GM21390 (cell line): ENCODE measurements around the gene RNF152.

Source experiments
- ATAC-seq: cut with Tn5 transposase; IDR thresholded peaks from one replicate; pipeline ENCODE4 v1.9.1; 2021; ENCODE audit not compliant: unreplicated experiment

The RNF152 gene

DNA sequence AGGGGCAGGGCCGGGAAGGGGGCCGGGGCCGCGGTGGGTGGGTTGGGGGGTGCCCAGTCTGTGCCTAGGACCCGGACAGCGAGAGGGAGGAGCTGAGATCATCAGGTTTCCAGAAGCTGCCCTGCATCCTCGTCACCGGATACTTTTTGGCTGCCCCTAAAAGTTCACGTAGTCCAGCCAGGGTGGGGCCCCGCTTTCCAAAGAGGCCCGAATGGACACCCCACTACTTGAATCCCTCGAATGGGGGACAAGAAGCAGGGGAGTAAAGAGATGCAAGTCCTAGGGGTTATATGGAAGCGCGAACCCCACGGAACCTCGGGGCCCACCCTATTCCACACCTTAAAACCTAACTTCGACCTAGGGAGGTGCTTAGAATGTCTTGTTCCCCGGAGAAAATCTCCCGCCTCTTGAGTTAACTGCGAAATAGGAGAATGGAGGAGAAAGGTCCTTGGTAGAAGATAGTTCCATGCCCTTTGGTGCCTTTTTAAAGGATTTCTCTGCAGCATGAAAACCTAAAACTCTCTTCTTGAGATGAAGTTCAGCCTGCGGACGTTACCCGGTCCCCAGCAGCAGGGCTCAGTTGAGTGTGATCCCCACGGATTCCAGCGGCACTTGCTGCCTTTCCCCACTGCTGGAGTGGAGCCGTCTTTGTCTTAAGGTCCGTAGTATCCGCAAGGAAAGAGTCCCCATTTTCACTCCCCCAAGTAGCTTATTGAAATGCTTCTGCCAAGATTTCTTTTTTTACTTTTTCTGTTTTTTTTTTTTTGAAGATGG lies 2.1 kb upstream of the RNF152 start:
- no peak for ATAC-seq

DNA sequence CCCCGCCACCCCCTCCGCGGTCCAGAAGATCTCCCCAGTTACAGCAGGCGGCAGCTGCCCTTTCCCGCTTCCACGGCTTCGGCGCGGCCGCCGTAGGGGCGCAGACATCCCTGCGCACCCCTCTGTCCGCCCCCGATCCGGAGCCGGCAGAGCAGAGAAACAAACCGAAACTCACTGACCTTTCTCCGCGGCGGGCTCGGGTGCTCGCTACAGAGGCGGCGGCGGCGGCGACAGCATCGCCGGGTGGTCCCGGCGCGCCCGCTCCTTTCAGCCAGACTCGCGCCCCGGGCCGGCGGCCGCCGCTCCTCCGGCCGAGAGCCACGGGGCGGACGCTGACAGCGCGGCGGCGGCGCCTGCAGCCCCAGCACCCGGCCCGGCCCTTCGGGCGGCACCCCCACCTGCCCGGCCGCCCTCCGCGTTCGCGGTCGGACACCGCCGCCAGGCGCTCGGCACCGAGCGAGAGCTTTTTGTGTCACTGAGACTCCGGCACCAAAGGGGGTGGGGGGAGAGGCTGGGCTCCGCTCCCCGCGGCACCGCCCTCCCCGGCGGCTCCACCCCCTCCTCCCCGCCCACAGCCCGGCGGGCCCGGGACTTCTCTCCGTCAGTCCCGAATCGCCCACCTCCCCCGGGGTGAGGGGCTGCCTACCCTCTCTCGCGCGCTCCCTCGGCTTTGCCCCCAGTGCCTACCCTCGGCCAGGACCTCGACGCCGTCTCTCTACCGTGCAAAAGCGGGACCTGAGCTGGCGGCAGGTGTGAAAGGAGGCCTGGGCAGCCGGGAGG lies 1.4 kb upstream of the RNF152 start:
- ATAC-seq = peak; percentile 75

DNA sequence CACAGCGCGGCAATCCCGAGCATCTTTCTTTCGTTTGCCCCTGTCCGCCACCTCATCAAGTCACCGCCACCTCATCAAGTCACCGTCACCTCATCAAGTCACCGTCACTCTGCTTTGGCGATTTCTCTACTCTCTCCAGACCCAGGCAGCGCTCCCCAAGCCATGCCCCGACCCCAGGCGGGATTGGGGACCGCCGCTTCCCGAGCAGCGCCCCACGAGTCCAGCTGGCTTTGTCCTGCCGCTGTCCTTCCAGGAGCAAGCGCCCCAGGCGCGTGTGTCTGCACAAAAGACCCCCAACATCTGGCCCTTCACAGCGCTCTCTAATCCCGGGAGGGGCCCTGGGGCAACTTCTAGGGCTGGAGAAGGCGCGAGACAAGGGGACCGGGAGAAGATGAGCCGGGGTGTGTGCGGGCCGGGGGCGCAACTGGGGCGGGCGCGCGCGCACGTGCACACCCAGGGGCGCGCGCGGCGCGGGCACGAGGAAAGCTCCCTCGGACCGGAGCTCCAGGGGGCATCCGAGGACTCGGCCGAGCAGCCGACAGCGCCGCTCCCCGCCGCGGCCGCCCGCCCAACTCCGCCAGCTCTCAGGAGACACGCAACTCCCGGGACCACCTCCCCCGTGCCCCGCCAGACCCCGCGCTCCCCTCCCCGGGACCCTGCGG lies 633 bp upstream of the RNF152 start:
- peak; percentile 24 for ATAC-seq

DNA sequence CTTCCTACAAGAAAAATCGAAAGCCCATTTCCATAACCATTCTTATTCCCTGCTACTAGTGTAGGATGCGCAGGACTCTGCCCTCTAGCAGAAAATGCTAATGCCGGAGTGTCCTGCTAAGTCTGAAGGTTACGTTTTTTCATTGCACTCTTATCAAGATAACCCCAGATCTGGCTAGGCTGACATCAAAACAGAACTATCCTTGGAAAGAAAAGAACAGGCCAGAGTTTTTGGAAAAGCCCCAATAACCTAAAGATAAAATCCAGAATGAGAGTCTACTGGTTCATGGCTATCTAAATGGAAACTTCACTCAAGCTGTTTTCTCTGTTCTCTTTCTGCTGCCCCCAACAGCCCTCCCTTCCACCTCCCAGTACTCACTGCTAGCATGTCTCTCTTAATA lies 913 bp downstream of the RNF152 start:
- ATAC-seq = no peak

DNA sequence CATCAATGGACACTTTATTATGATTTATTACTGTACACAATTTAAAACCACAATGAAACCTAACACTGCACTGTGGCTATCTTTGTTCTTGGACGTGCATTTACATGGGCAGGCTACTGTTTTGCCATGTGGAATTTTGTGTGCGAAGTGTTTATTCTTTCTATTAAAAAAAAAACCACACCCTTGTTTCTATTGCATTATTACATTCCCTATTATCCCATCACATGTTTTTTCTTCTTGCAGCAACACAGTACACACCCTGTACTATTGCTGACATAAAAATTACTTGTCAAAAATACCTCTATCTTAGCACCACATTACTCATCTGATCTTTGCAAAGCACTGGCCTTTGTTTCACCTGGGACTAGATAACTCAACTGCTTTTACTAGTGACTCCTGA lies 1.5 kb downstream of the RNF152 start:
- ATAC-seq = no peak

DNA sequence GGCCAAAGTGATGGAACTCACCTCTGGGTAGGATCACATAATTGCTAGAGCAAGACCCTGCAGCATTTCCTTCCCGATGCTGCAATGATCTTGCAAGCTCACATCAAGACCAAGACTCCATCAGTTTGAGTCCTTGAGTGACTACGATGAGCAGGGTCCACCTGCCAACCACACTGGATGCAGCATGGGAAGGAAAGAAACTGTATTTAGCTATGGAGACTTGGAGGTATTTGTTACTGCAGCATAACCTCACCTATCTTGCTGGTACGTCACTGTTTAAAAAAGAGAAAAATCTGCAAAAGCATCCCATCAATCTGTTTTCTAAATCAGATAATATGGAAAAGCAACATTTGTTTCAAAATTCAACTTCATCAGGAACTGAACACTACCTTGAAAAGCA lies 2.5 kb downstream of the RNF152 start:
- no peak for ATAC-seq

DNA sequence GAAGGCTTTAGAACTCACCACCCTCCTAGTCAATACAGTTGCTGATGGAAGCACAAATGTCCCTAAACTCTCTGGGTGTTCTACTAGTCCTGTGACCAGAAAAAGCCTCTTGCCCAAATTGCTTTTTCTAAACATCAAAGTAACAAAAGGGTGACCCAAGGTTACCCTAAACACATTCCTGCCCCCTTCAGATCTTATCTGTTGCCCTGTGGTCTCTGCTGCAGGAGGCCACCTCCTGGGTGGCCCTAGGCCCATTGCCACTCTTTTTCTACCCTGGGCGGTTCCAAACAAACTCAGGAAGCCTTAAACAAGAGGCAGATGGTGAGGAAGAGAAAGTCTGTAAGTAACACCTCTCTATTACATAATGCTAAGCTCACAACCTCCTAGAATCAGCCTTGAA lies 3.3 kb downstream of the RNF152 start:
- ATAC-seq = no peak

DNA sequence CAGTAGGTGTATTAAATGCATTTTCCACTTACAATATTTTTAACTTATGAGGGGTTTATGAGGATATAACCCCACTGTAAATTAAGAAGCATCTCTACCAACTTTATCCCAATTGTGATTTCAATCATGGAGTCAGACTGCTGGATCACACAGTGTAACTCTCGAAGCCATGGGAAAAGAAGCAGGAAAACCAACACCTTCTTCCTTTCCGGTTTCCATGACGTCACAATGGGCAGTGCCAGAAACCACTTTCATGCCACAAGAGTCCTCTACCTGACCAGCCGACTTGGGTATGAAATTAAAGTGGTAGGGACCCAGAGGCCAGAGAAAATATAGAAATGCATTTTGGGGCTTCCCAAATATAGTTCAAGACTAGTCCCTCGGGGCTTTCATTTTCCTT lies 4.2 kb downstream of the RNF152 start:
- ATAC-seq = no peak

DNA sequence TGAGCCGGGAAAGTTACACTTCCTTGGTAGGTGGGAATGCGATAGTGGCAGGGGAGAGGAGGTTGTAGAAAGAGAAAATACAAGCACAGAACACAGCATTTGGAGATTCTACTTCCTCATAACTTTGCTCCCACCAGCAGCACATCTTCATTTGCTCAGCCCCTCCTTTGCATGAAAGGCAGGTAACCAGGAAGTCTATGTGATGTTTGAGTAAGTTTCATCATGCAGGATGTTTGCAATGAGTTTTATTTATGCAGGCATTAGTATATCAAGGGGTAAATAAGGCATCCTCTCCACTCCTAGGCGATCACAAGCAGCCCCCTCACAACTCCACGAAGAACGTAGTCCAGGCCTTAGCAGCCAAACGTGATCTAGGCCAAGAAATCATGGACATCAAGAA lies 5.0 kb downstream of the RNF152 start:
- no peak for ATAC-seq

DNA sequence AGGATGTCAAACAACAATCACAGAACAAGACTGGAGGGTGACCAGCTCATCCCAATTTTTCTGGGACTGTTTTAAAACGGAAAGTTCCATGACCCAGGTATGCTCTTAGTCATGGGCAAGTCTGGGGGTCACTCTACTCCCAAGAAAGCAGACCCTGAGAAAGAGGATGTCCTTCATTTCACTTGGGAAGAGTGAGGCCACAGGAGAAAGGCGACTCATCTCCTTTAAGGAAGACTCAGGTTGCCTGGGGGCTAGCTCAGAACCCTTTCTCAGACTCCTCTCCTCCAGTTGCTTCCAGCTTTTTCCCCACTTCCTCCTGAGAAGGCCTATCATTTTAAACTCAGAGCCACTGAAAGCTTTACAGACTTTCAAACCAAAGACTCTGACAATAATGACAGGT lies 9.3 kb downstream of the RNF152 start:
- ATAC-seq = no peak

DNA sequence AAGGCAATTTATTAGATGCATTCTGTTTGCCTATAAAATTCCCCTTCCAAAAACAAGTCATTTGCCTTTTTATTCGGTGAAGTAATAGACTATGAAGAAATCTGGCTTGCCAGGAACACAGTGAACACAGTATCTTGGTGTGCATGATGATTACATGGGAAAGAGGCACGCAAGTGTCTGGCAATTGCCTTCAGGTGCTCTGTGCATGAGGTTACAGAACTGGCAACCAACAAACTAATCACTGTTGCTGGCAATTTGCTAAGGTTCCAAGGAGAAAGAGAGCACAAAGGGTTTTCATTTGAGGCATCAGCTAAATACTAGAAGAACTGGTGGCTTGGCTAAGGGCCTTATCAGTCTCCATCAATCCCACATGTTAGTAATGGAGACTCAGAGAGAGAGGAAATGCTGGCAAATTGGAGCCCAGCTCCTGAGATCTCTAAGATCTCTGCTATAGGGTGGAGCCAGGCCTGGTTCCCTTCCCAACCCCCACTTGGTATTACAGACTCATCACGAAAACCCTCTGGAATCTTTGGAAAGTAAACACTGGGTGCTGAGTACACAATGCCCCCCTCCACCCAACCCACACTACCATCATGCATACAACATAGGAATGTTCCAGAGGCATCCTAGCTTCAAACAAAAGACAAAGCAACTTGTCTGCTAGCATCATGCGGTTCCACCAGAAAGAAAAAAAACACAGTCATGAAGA lies 10.4 kb downstream of the RNF152 start:
- no peak for ATAC-seq

DNA sequence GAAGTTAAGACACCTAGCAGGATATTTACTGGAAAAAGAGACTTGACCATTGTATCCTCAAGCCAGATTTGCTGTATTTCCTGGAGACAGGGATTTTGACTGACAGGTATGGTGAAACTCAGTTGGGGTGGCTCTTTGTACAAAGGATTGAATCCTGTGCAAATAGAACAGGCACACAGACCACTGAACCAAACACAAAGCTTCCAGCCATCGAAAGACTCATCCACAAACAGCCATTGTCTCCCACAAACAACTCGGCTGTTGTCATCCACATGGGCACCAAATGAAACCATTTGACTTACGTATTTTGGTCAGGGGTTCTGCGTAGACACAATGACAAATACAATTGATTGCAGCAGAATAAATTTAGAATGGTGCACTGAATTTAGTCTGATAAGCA lies 15.9 kb downstream of the RNF152 start:
- ATAC-seq = no peak

DNA sequence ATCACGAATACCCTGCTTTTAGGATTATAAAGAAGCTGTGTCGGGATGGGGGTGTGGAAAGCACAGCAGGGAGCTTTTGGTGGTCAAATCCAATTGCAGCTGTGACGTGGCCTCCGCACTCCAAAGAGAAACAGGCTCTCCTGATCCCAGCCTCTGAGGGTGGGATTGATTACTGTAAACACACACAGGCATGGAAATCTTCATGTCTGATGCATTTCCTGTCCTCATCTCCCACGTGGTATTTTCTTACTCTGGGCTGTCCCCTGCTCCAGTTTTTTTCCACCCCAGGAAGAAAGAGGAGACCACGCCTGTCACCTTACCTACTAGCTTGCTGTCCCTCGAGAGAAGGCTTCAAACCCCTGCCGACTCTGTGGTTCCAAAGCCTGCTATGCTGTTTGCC lies 22.7 kb downstream of the RNF152 start:
- ATAC-seq = no peak

DNA sequence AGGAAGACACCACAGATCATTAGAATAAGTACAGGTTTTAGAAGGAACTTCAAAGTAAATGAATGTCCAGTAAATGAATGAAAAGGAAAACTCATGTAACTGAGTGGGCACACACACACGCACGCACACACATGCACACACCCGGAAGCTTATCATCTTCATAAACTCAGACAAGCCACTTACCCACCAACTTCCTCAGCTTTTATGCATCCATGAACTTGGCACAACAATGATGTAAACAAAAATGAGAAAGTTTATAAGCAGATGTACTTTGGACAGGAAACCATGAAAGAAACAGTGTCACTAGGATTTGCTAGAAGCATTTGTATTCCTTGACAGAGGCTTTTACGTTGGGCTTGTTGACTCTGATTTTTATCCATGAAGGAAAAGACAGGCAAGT lies 23.2 kb downstream of the RNF152 start:
- no peak for ATAC-seq

DNA sequence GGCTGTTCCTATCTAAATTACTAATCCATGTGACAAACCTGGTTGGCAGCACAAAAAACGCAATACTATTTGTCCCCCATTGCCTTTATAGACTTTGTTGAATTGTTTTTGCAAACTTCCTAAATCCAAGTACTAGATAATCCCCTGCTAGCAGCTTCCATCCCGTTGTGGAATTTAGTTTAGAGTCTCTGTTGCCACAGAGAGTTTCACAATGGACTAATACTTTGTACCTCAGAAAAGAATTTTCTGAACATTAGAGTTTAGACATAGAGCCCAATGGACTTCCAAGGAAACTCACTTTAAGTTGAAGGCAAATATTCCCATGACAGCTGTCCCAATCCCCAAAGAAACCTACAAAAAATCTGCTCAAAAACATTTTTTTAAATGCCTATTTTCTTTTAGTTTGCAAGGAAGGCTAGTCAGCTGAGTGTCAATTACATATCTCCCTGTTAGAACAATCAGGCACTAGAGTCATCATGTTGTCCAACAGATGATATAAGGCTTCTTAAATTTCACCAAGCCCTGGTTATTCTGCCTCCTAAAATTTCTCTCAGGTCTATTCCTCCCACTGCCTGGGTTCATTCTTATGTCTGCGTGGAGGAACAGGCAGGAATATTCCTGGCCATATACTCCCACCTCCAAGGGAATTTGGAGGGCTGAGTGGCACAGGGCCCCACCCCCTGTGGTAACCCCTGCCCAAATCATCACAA lies 27.2 kb downstream of the RNF152 start:
- no peak for ATAC-seq

DNA sequence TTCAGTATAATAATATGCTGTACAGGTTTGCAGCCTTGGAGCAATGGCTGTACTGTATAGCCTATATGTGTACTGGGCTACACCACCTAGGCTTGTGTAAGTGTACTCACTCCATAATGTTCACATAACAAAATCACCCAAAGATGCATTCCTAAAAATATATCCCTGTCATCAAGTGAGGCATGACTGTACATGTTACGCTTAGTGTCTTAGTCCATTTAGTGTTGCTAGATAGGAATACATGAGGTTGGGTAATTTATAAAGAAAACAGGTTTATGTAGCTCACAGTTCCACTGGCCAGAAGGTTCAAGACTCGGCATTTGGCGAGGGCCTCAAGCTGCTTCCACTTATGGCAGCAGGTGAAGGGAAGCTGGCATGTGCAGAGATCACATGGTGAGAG lies 31.4 kb downstream of the RNF152 start:
- no peak for ATAC-seq

DNA sequence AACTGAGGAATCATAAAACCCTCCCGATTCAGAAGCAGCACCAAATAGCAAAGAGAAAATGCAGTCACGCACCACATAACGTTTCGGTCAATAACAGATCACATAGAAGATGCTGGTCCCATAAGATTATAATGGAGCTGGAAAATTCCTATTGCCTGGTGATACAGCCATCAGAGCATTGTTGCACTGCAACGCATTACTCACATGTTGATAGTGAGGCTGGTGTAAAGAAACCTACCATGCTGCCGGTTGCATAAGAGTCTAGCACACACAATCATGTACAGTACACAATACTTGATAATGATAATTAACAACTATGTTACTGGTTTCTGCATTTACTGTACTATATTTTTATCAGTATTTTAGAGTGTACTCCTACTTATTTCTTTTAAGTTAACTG lies 32.5 kb downstream of the RNF152 start:
- no peak for ATAC-seq

DNA sequence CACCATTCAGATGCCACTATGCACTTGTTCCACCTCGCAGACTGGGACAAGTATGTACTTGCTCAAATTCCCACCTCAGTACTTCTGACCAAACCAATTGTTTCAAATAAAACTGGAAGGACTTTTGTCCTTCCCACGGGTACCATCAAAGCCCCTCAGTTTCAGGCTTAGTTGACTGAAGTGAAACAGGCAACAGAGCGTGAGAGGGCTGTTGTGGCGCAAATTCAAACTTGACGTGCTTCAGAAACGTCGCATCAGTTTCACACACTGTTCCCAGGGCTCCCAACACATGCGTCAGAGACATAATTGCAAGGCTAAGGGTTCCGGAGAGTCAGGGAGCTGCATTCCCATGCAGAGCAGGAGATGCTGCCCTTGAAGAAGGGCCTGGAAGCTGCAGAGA lies 33.7 kb downstream of the RNF152 start:
- no peak for ATAC-seq

DNA sequence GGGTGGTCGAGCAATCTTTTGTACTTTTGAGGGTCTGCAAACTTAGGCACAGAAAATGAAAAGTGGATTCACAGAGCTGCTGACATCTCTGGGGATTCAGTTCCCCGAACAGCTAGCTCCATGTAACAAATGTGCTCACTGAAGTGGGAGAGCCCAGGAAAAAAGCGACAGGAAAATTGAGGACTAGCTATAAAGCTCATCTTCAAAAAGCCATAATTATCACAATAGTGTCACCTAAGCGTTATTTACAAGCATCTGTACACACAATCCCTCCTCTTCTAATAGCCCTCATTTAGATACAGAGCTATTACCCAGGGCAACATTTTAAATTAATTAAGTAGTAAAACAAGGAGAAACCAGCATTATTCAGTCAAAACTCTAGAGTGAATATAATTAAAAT lies 36.1 kb downstream of the RNF152 start:
- no peak for ATAC-seq

DNA sequence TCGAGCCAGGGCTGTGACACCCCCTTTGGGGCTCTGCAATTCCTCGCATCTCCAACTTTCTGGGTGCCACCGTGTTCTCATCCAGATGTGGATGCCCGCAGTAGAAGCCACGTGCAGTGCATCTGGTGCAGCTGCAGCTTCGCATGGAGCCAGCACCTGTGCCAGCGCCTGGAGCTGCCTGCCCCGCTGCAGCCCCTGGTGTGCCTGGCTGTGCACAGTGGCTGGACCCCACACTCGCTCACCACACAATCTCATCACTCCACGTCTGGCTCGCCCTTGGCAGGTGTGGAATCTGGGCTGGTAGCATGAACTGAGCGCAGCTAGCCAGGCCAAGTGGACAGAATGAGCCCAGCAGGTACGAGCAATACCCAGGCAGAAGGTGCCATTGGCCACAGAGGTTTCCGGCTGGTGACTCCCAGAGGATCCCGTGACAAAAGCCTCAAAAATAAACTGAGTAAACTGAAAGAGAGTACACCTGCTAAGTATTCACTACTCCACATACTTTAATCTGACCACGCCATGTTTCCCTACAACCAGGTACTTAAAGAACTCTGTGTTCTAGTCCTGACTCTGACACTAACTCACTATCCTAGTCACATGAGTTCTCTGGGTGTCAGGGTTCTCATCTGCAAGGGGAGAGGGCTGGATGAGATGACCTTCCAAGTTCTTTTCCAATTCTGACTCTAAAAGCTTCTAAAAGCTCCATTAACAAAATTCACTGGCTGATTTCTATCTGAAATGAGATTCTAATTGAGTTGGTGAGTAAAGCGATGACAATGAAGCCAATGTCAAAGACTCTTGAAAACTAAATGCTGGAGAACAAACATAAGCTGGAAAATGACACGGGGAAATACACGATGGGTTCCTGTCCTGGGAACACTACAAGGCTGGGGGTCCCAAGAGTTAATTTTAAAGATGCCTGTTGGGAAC lies 37.1 kb downstream of the RNF152 start:
- no peak for ATAC-seq
